ENCODE measurements around the gene HSD11B2. TPM values are rescaled to one million over a fixed set of nuclear protein-coding genes. Genes with fewer than 3 reads are reported as not detected.

Gene HSD11B2
- total and polyA plus RNA-seq, 2 donors (not counting 3 experiments of a cell fraction or from before 2014, with no cell fraction given), result 0.10 TPM; not detected in 1

DNA sequence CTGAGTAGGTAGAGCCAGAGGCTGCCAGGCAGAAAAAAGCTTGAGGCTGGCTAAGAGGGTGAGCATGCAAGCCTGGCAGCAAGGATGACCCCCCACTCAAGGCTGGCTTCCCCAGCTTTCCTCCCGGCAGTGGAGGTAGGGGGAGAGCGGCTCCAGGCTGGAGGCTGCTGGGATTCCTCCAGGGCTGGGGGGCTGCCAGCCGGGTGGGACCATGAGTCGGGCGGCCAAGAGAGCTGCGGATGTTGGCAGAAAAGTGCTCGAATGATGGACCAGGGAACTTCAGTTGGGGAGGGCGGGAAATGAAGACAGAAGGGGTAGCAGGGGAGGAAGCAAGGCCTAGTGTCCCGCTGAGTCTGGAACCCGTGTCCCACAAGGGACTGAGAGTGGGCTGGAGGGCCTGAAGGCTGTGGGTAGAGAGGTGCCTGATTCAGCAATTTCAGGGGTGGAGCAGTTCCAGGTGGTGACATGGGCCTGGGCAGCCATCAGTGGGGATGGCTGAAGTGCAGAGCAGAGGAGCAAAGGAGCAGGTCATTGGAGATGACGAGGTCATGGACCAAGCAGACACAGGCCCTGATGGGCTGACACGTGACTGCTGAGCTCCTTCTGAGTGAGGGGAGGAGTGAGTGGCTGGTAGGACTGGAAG, 20.3 kb downstream of the HSD11B2 start:
- TF ChIP-seq JUN (IDR thresholded peaks at IDR 0.05; ENCODE audit: borderline replicate concordance, insufficient read depth, insufficient read length, low read depth) (no peak), POLR2A (IDR thresholded peaks at IDR 0.05; ENCODE audit: low read depth, low read length) (no peak), GATA2 (IDR thresholded peaks at IDR 0.05; ENCODE audit: insufficient read depth, insufficient read length, low read depth, low read length) (no peak), FOS (IDR thresholded peaks at IDR 0.05; ENCODE audit: borderline replicate concordance, insufficient read depth, low read length) (no peak), MYC (IDR thresholded peaks at IDR 0.05; ENCODE audit: low read depth, low read length) (no peak), POLR2AphosphoS5 (IDR thresholded peaks at IDR 0.05; ENCODE audit: insufficient read depth, low read depth, low read length) (no peak), CTCF (IDR thresholded peaks at IDR 0.05; ENCODE audit: extremely low read depth in 1 of 2, insufficient read depth in 1 of 2, low read depth in 1 of 2, low read length in 2 of 2) (no peak), EZH2 (IDR thresholded peaks at IDR 0.05; ENCODE audit: borderline replicate concordance, low read depth, low read length, severe bottlenecking) (no peak)
- TF ChIP-seq, protein P1, sequence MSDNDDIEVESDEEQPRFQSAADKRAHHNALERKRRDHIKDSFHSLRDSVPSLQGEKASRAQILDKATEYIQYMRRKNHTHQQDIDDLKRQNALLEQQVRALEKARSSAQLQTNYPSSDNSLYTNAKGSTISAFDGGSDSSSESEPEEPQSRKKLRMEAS (IDR thresholded peaks at IDR 0.05; ENCODE audit: insufficient read depth, insufficient read length), result no peak
- Histone ChIP-seq H3K9me1 (replicated peaks; ENCODE audit: control insufficient read depth, extremely low read depth, insufficient read depth, low read length) (no peaks in the 10 kb centered on the region), H3K79me2 (ENCODE audit: control insufficient read depth, insufficient read depth, low read length) (no peaks in the 10 kb centered on the region), H3K9ac (replicated peaks; ENCODE audit: extremely low read depth, insufficient read depth, low read length) (no peak overlapping the region), H3K27me3 (ENCODE audit: control insufficient read depth in 2 of 2, insufficient read depth in 2 of 2, low read length in 2 of 2) (no peaks in the 10 kb centered on the region), H3K9me3 (replicated peaks; ENCODE audit: control insufficient read depth, insufficient read depth, low read length) (no peaks in the 10 kb centered on the region), H4K20me1 (replicated peaks; ENCODE audit: control insufficient read depth, extremely low read depth, insufficient read depth, low read length) (no peaks in the 10 kb centered on the region), H3K4me2 (ENCODE audit: insufficient read depth, low read length) (no peak overlapping the region), H3K36me3 (ENCODE audit: control insufficient read depth in 2 of 2, extremely low read depth in 1 of 2, insufficient read depth in 2 of 2, low read length in 2 of 2) (peaks cover 0 to 29% of the 10 kb centered on the region in 2 experiments), H3K27ac (ENCODE audit: insufficient read depth, low read depth, low read length) (no peak overlapping the region), H3K4me1 (ENCODE audit: control insufficient read depth, extremely low read depth, insufficient read depth, low read length) (no peaks in the 10 kb centered on the region), H2AFZ (ENCODE audit: low read depth, low read length) (no peak overlapping the region), H3K4me3 (replicated peaks in 1 of 3; ENCODE audit: insufficient read depth in 1 of 3, low read depth in 1 of 3, low read length in 3 of 3) (no peak overlapping the region)
- CTCF ChIA-PET, result interaction anchor here (1.6 to 3.2 kb wide), 4 partner anchors 9 to 190 kb away, joined by 4 to 15 read pairs (median 10); no protein-coding TSS in a partner anchor
- DNase-seq (ENCODE audit: low read depth, low spot score), result no peak
- POLR2A ChIA-PET, result no interaction called here
- intact Hi-C loops (cut with micrococcal nuclease) (no loop called here), dilution Hi-C loops (cut with MboI; ENCODE audit: extremely low pct_ligation_motif_present, low sequenced_read_pairs) (no loop called here)
- BruUV-seq (replicated peaks), result TSS peak; percentile 13
- no peak for FAIRE-seq
